NCI-H1417 (cell line): ENCODE measurements around the gene KPTN.

ENCODE experiments used
- DNase-seq, 3 experiments: peaks; one replicate each; lab custom pipeline; 2025; lab: John Stamatoyannopoulos, UW

Gene KPTN

GRCh38 chr19:47469363-47469700 is 14.7 kb downstream of the KPTN start:
- no peak for DNase-seq

- no peak for DNase-seq
These were observed 16.1 kb downstream of the KPTN start for GRCh38 chr19:47467914-47468313.

- DNase-seq = no peak
These were observed 18.1 kb downstream of the KPTN start for GRCh38 chr19:47465957-47466356.

GRCh38 chr19:47464675-47465419 is 19.2 kb downstream of the KPTN start:
- DNase-seq = no peak

GRCh38 chr19:47461876-47462275 is 22.1 kb downstream of the KPTN start:
- DNase-seq = no peak

GRCh38 chr19:47459477-47459876 is 24.5 kb downstream of the KPTN start:
- DNase-seq = no peak

GRCh38 chr19:47458672-47459071 is 25.3 kb downstream of the KPTN start:
- no peak for DNase-seq

GRCh38 chr19:47456721-47457474 is 27.1 kb downstream of the KPTN start:
- DNase-seq = no peak

- DNase-seq = no peak
These were observed 33.5 kb downstream of the KPTN start for GRCh38 chr19:47450478-47450877.

- no peak for DNase-seq
These were observed 35.7 kb downstream of the KPTN start for GRCh38 chr19:47448360-47448727.

GRCh38 chr19:47447470-47448359 is 36.3 kb downstream of the KPTN start:
- DNase-seq = peak; percentile 95 to 98 (median 97)

GRCh38 chr19:47446534-47447469 is 37.2 kb downstream of the KPTN start:
- DNase-seq = peak; percentile 84 to 96 (median 90)

- DNase-seq = peak; percentile 34 to 76 (median 62)
These were observed 38.0 kb downstream of the KPTN start for GRCh38 chr19:47445937-47446402.

GRCh38 chr19:47445527-47445926 is 38.5 kb downstream of the KPTN start:
- peak in 2 of 3 experiments; percentile 38 to 49 for DNase-seq

- no peak for DNase-seq
These were observed 39.6 kb downstream of the KPTN start for GRCh38 chr19:47444388-47444821.

GRCh38 chr19:47443331-47443730 is 40.7 kb downstream of the KPTN start:
- no peak for DNase-seq

- DNase-seq = no peak
These were observed 45.2 kb downstream of the KPTN start for GRCh38 chr19:47438793-47439220.

GRCh38 chr19:47437500-47437899 is 46.5 kb downstream of the KPTN start:
- DNase-seq = no peak

- peak; percentile 81 to 92 (median 83) for DNase-seq
These were observed 47.2 kb downstream of the KPTN start for GRCh38 chr19:47436712-47437401.

- DNase-seq = no peak
These were observed 48.1 kb downstream of the KPTN start for GRCh38 chr19:47435883-47436417.
